H1 (cell line): Measurements from ENCODE around the gene MOB3B. TPM values are rescaled to one million over a fixed set of nuclear protein-coding genes. Genes with fewer than 3 reads are reported as not detected.
A peak's percentile ranks its signal among the peaks of the same experiment; 100 is the strongest.

ENCODE experiments used
- CTCF ChIA-PET: fragments of 300-600 bp; sonication (Branson Sonifier 250); formaldehyde crosslinking; loops from one replicate; lab custom pipeline; 2021; ENCODE audit not compliant: partially characterized antibody; lab: Charles Lee
- POLR2A ChIA-PET: fragments of 300-600 bp; sonication (Branson Sonifier 250); formaldehyde crosslinking; loops from one replicate; lab custom pipeline; 2021; ENCODE audit warnings: inconsistent platforms; ENCODE audit not compliant: partially characterized antibody; lab: Charles Lee
- DNase-seq, 2 experiments: peaks; one replicate each; pipeline versions ENCODE4 v3.0.0 to v3.0.0-alpha.2; 2010 to 2022; ENCODE audit warnings: low spot score in 2 of 2, low read depth in 1 of 2, mixed read lengths in 1 of 2
- FAIRE-seq: peaks from 2 replicates; lab custom pipeline; 2011; peaks lifted over from hg19 to GRCh38; lab: Jason Lieb, UNC
- H2AFZ ChIP-seq: 2 replicates; pipeline ENCODE4 v1.8.1; 2012; ENCODE audit warnings: low read length, inconsistent platforms
- H2AK5ac ChIP-seq: 2 replicates; pipeline ENCODE4 v1.6.1; 2013; ENCODE audit warnings: low read depth, low read length
- H2BK120ac ChIP-seq: replicated peaks from 2 replicates; pipeline ENCODE3; 2013; ENCODE audit warnings: low read depth, low read length, inconsistent platforms
- H2BK12ac ChIP-seq: 2 replicates; pipeline ENCODE4 v1.6.1; 2013; ENCODE audit warnings: low read depth, low read length
- H2BK15ac ChIP-seq: 2 replicates; pipeline ENCODE4 v1.6.1; 2013; ENCODE audit warnings: low read length
- H2BK20ac ChIP-seq: 2 replicates; pipeline ENCODE4 v1.6.1; 2013; ENCODE audit warnings: low read length
- H2BK5ac ChIP-seq: 2 replicates; pipeline ENCODE4 v1.6.1; 2013; ENCODE audit warnings: low read depth, low read length
- H3K14ac ChIP-seq: 2 replicates; pipeline ENCODE4 v1.6.1; 2013; ENCODE audit warnings: inconsistent platforms; ENCODE audit not compliant: insufficient read length
- H3K18ac ChIP-seq: 2 replicates; pipeline ENCODE4 v1.6.1; 2013; ENCODE audit warnings: low read length; ENCODE audit errors: extremely low read depth
- H3K23ac ChIP-seq: 2 replicates; pipeline ENCODE4 v1.6.1; 2013; ENCODE audit warnings: inconsistent platforms; ENCODE audit not compliant: insufficient read length
- H3K23me2 ChIP-seq: 2 replicates; pipeline ENCODE4 v1.6.1; 2013; ENCODE audit warnings: low read depth, low read length
- H3K27ac ChIP-seq: 2 replicates; pipeline ENCODE4 v1.6.1; 2011; ENCODE audit warnings: low read depth, low read length, inconsistent platforms
- H3K27me3 ChIP-seq, 4 experiments: replicated peaks in 1 of 4; 1 replicate in 1 of 4; 2 replicates in 3 of 4; pipeline versions ENCODE4 v1.6.1 to v1.8.1; 2011 to 2013; ENCODE audit warnings: low read length in 3 of 4, mild to moderate bottlenecking in 3 of 4, inconsistent platforms in 2 of 4, mixed read lengths in 2 of 4, moderate library complexity in 1 of 4; ENCODE audit not compliant: control insufficient read depth in 3 of 4, insufficient read depth in 3 of 4; ENCODE audit errors: extremely low read depth in 1 of 4
- H3K36me3 ChIP-seq, 4 experiments: 2 replicates each; pipeline versions ENCODE4 v1.6.1 to v1.8.1; 2011 to 2013; ENCODE audit warnings: mild to moderate bottlenecking in 4 of 4, low read length in 3 of 4, moderate library complexity in 2 of 4, control low read depth in 1 of 4, inconsistent platforms in 1 of 4; ENCODE audit not compliant: insufficient read depth in 4 of 4, control insufficient read depth in 2 of 4
- H3K4ac ChIP-seq: replicated peaks from 2 replicates; pipeline ENCODE3; 2013; ENCODE audit warnings: low read length, low read depth, mixed read lengths, inconsistent platforms; ENCODE audit not compliant: insufficient read length
- H3K4me1 ChIP-seq, 4 experiments: replicated peaks in 1 of 4; 1 replicate in 1 of 4; 2 replicates in 3 of 4; pipeline versions ENCODE4 v1.6.1 to v1.8.1; 2011 to 2013; ENCODE audit warnings: low read length in 3 of 4, inconsistent platforms in 2 of 4, mixed read lengths in 1 of 4; ENCODE audit not compliant: insufficient read depth in 4 of 4, control insufficient read depth in 3 of 4
- H3K4me2 ChIP-seq, 2 experiments: 2 replicates each; pipeline versions ENCODE4 v1.6.1 to v1.8.1; 2011 to 2013; ENCODE audit warnings: low read depth in 2 of 2, low read length in 2 of 2, control low read depth in 1 of 2, inconsistent platforms in 1 of 2, mild to moderate bottlenecking in 1 of 2; ENCODE audit not compliant: insufficient read depth in 1 of 2
- H3K4me3 ChIP-seq, 4 experiments: fragments of 200-600, 300-600 bp in 1 of 4; sonication (generic), shearing (Covaris generic), sonication (Bioruptor Twin) in 1 of 4; 2 replicates each; pipeline versions ENCODE4 v1.5.1 to v1.8.1; 2011 to 2016; ENCODE audit warnings: low read length in 4 of 4, low read depth in 3 of 4, control low read depth in 2 of 4, inconsistent platforms in 2 of 4, mild to moderate bottlenecking in 2 of 4, mixed read lengths in 1 of 4, moderate library complexity in 1 of 4; ENCODE audit not compliant: insufficient read depth in 2 of 4; ENCODE audit errors: extremely low read depth in 1 of 4
- H3K56ac ChIP-seq: replicated peaks from 2 replicates; pipeline ENCODE3; 2013; ENCODE audit warnings: low read depth, mild to moderate bottlenecking, mixed read lengths, low read length, inconsistent platforms; ENCODE audit not compliant: insufficient read length
- H3K79me1 ChIP-seq: 2 replicates; pipeline ENCODE4 v1.6.1; 2013; ENCODE audit warnings: low read depth, low read length, control low read depth
- H3K79me2 ChIP-seq, 2 experiments: 2 replicates each; pipeline versions ENCODE4 v1.6.1 to v1.8.1; 2012 to 2013; ENCODE audit warnings: low read length in 2 of 2, mild to moderate bottlenecking in 2 of 2, inconsistent platforms in 1 of 2; ENCODE audit not compliant: insufficient read depth in 2 of 2, control insufficient read depth in 1 of 2
- H3K9ac ChIP-seq, 4 experiments: replicated peaks in 1 of 4; 1 replicate in 1 of 4; 2 replicates in 3 of 4; pipeline versions ENCODE4 v1.6.1 to v1.8.1; 2011 to 2013; ENCODE audit warnings: low read depth in 3 of 4, low read length in 3 of 4, control low read depth in 2 of 4, mild to moderate bottlenecking in 2 of 4, moderate library complexity in 2 of 4, inconsistent platforms in 1 of 4; ENCODE audit errors: extremely low read depth in 1 of 4
- H3K9me3 ChIP-seq, 2 experiments: 2 replicates each; pipeline versions ENCODE4 v1.6.1 to v1.8.1; 2012 to 2013; ENCODE audit warnings: mild to moderate bottlenecking in 2 of 2, moderate library complexity in 2 of 2, control low read depth in 1 of 2, inconsistent platforms in 1 of 2, low read depth in 1 of 2, low read length in 1 of 2, mixed read lengths in 1 of 2; ENCODE audit not compliant: insufficient read depth in 2 of 2
- H4K20me1 ChIP-seq, 2 experiments: replicated peaks in 1 of 2; 2 replicates each; pipeline versions ENCODE3 to v1.8.1; 2011 to 2013; ENCODE audit warnings: inconsistent platforms in 2 of 2, low read length in 2 of 2, mild to moderate bottlenecking in 1 of 2; ENCODE audit not compliant: insufficient read depth in 2 of 2, control insufficient read depth in 1 of 2
- H4K5ac ChIP-seq: 2 replicates; pipeline ENCODE4 v1.6.1; 2013; ENCODE audit warnings: low read length, low read depth, mixed read lengths, inconsistent platforms; ENCODE audit not compliant: insufficient read length
- H4K8ac ChIP-seq: 2 replicates; pipeline ENCODE4 v1.8.0; 2013; ENCODE audit warnings: mild to moderate bottlenecking, moderate library complexity, low read length, inconsistent platforms; ENCODE audit not compliant: insufficient read depth; ENCODE audit errors: extremely low read depth
- H4K91ac ChIP-seq: replicated peaks from 2 replicates; pipeline ENCODE3; 2013; ENCODE audit warnings: low read length, mixed read lengths, inconsistent platforms; ENCODE audit not compliant: insufficient read length
- ASH2L ChIP-seq: fragments of 200-600, 300-600 bp; sonication (generic); IDR thresholded peaks from one replicate; pipeline ENCODE4 v1.7.1; 2017; ENCODE audit warnings: low read length
- ATF2 ChIP-seq: IDR thresholded peaks from 2 replicates; pipeline ENCODE4 v1.6.1; 2012; ENCODE audit warnings: low read length, inconsistent platforms
- CTBP2 ChIP-seq: IDR thresholded peaks from 2 replicates; pipeline ENCODE4 v1.7.0; 2011; ENCODE audit warnings: borderline replicate concordance, mild to moderate bottlenecking, moderate library complexity, mixed read lengths, low read length; ENCODE audit not compliant: insufficient read depth, insufficient read length
- KDM5A ChIP-seq: fragments of 200-600 bp; IDR thresholded peaks from 2 replicates; pipeline ENCODE4 v1.7.1; 2012; ENCODE audit warnings: mild to moderate bottlenecking, low read length, inconsistent platforms, mixed read lengths
- POLR2AphosphoS5 ChIP-seq: IDR thresholded peaks from 2 replicates; pipeline ENCODE4 v1.6.1; 2011; ENCODE audit warnings: low read depth, low read length
- SP2 ChIP-seq: IDR thresholded peaks from 2 replicates; pipeline ENCODE4 v1.6.1; 2012; ENCODE audit warnings: mild to moderate bottlenecking, low read length, inconsistent platforms
- SP4 ChIP-seq: IDR thresholded peaks from 2 replicates; pipeline ENCODE4 v1.6.1; 2012; ENCODE audit warnings: low read length, inconsistent platforms
- TAF7 ChIP-seq: optimal IDR thresholded peaks from 2 replicates; pipeline ENCODE3; 2011; ENCODE audit warnings: low read depth, mild to moderate bottlenecking, inconsistent platforms, low read length, moderate library complexity, borderline replicate concordance
- TEAD4 ChIP-seq: IDR thresholded peaks from 2 replicates; pipeline ENCODE4 v1.6.1; 2012; ENCODE audit warnings: low read depth, low read length, inconsistent platforms, mixed read lengths
- YY1 ChIP-seq: IDR thresholded peaks from 2 replicates; pipeline ENCODE4 v1.6.1; 2011; ENCODE audit warnings: low read depth, mild to moderate bottlenecking, low read length
- WGBS, 2 experiments: shearing (Covaris generic) in 1 of 2; methylation state at CpG; one replicate each; pipeline versions ENCODE4 v1.1.6 to v1.1.7; 2013 to 2015; ENCODE audit warnings: low lambda C conversion rate in 2 of 2, mixed read lengths in 2 of 2, inconsistent platforms in 1 of 2, low coverage in 1 of 2, missing lambda C conversion rate in 1 of 2; ENCODE audit not compliant: insufficient replicate concordance in 2 of 2, insufficient coverage in 1 of 2, insufficient read length in 1 of 2; ENCODE audit errors: extremely low coverage in 1 of 2, missing lambda C conversion rate in 1 of 2; 5-methylcytosine and 5-hydroxymethylcytosine counted together
- polyA plus RNA-seq, 7 experiments: library from polyadenylated mRNA; depleted of rRNA in 3 of 7; stranded (reverse) in 5 of 7; unstranded in 2 of 7; fragments of >200 nt in 5 of 7; fragments of 200-250 nt in 2 of 7; gene quantifications; 1 replicate in 5 of 7; 2 replicates in 1 of 7; 4 replicates in 1 of 7; pipeline versions ENCODE4 v1.2.1 to v1.2.3, GENCODE V29; 2011 to 2013; ENCODE audit warnings: missing spikeins in 2 of 7, mixed read lengths in 2 of 7
- total RNA-seq: library from RNA; stranded (reverse); fragmentation: NEBNext Ultra II Directional; extraction: Animal tissue kit (Norgen Biotek cat#: 25700); gene quantifications from 2 replicates; pipeline ENCODE4 v1.2.1, GENCODE V29; 2021

MOB3B gene
- total and polyA plus RNA-seq, 2 of the 8 experiments (the other 6 are each of a cell fraction or from before 2014, with no cell fraction given): 12.7 to 16.1 TPM

DNA sequence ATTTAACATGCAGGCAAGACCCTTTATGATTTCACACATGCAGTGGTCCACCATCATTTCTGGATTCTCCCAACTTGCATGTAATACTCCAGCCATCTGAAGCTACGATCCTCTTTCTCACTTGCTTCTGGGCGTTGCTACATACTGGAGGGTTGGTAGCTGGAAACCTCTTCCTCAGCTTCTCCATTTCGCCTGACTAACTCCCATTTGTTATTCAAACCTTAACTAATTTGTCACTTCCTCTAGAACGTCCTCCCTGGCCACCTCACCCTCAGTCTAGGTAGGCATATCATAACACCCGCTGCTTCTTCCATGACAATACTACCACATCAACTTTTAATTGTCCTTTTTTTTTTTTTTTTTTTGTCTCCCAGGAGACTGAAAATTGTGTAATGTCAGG, 160.0 kb downstream of the MOB3B start:
- Histone ChIP-seq H3K4me1 (peaks cover 14 to 48% (median 26%) of the 10 kb centered on the region in 4 experiments), H3K23ac (no peak overlapping the region), H3K14ac (no peak overlapping the region), H2BK5ac (peak overlapping the region; percentile 90; the same call in 1 of the 2 replicates), H3K27me3 (no peaks in the 10 kb centered on the region), H4K91ac (no peak overlapping the region), H3K4ac (no peak overlapping the region), H2BK12ac (no peak overlapping the region), H3K4me3 (no peak overlapping the region), H2BK15ac (no peak overlapping the region), H4K20me1 (no peaks in the 10 kb centered on the region), H3K23me2 (no peaks in the 10 kb centered on the region), H3K9ac (no peak overlapping the region), H4K8ac (no peak overlapping the region), H3K36me3 (no peaks in the 10 kb centered on the region), H2BK120ac (no peak overlapping the region), H3K4me2 (peak overlapping the region; percentile 4 to 53; a peak in 2 of 4 replicates), H3K79me2 (no peaks in the 10 kb centered on the region), H3K56ac (no peak overlapping the region), H2AK5ac (no peak overlapping the region), H3K18ac (peak overlapping the region; percentile 25; the same call in 1 of the 2 replicates), H2BK20ac (0 out of 2 replicates have a peak overlapping the region, but pooled peaks have one; percentile 6), H4K5ac (no peak overlapping the region), H3K79me1 (peaks cover 3% of the 10 kb centered on the region), H3K9me3 (no peaks in the 10 kb centered on the region), H3K27ac (no peak overlapping the region), H2AFZ (no peak overlapping the region)
- POLR2A ChIA-PET: interaction anchor here (1.5 kb wide), 1 partner anchor 18 kb away, joined by 3 read pairs; no protein-coding TSS in a partner anchor
- no peak for DNase-seq
- WGBS, 2 experiments: 54% methylated on average over 5 of the region's 5 CpGs; no CpG with 5 or more reads in 1 of the 2 experiments
- CTCF ChIA-PET: interaction anchor here (0.7 to 1.4 kb wide), 3 partner anchors 11 to 33 kb away, joined by 3 to 6 read pairs (median 5); no protein-coding TSS in a partner anchor
- no peak for FAIRE-seq
- TF ChIP-seq KDM5A (no peak), SP2 (no peak), POLR2AphosphoS5 (no peak), ASH2L (no peak), YY1 (no peak), ATF2 (no peak), SP4 (no peak), TEAD4 (no peak), CTBP2 (no peak), TAF7 (no peak)
